PFSK-1 (cell line): ENCODE data around the gene HBS1L.

Experiments
- FOXP2 ChIP-seq: optimal IDR thresholded peaks from 2 replicates; pipeline ENCODE3; 2011; ENCODE audit warnings: borderline replicate concordance, control low read depth, inconsistent platforms; ENCODE audit not compliant: insufficient read depth; ENCODE audit errors: extremely low read length, extremely low read depth
- POLR2AphosphoS5 ChIP-seq: IDR thresholded peaks from 2 replicates; pipeline ENCODE4 v1.6.1; 2012; ENCODE audit warnings: low read depth, mild to moderate bottlenecking, control low read depth, low read length, moderate library complexity
- REST ChIP-seq, 2 experiments: IDR thresholded peaks; 2 replicates each; pipeline versions ENCODE4 v1.6.1 to v1.8.0; 2011 to 2012; ENCODE audit warnings: low read depth in 2 of 2, low read length in 2 of 2, control low read depth in 1 of 2, inconsistent platforms in 1 of 2, mild to moderate bottlenecking in 1 of 2, moderate library complexity in 1 of 2; ENCODE audit not compliant: insufficient read depth in 1 of 2
- SIN3A ChIP-seq: IDR thresholded peaks from 2 replicates; pipeline ENCODE4 v1.6.1; 2012; ENCODE audit warnings: mild to moderate bottlenecking, low read length, moderate library complexity, borderline replicate concordance; ENCODE audit not compliant: insufficient read depth
- TAF1 ChIP-seq: IDR thresholded peaks from 2 replicates; pipeline ENCODE4 v1.6.1; 2012; ENCODE audit warnings: low read length, control low read depth, borderline replicate concordance; ENCODE audit not compliant: insufficient read depth

Gene HBS1L

GRCh38 chr6:134938896-134939295 lies 115.7 kb downstream of the HBS1L start:
- TF ChIP-seq REST (IDR thresholded peaks at IDR 0.05; ENCODE audit: insufficient read depth in 1 of 2, low read depth in 2 of 2, low read length in 2 of 2), result no peak
- no peak for TF ChIP-seq POLR2AphosphoS5
- TF ChIP-seq SIN3A, result no peak
- TF ChIP-seq FOXP2, result no peak
- no peak for TF ChIP-seq TAF1

- TF ChIP-seq REST (IDR thresholded peaks at IDR 0.05; ENCODE audit: insufficient read depth in 1 of 2, low read depth in 2 of 2, low read length in 2 of 2) (no peak), FOXP2 (no peak), POLR2AphosphoS5 (no peak), TAF1 (no peak), SIN3A (no peak)
These were observed 117.2 kb downstream of the HBS1L start for GRCh38 chr6:134937426-134937825.

- TF ChIP-seq FOXP2 (no peak), TAF1 (no peak), SIN3A (no peak), POLR2AphosphoS5 (no peak), REST (IDR thresholded peaks at IDR 0.05; ENCODE audit: insufficient read depth in 1 of 2, low read depth in 2 of 2, low read length in 2 of 2) (no peak)
These were observed 117.7 kb downstream of the HBS1L start for GRCh38 chr6:134936931-134937330.

GRCh38 chr6:134936476-134936875 lies 118.1 kb downstream of the HBS1L start:
- TF ChIP-seq SIN3A (no peak), TAF1 (no peak), FOXP2 (no peak), REST (IDR thresholded peaks at IDR 0.05; ENCODE audit: insufficient read depth in 1 of 2, low read depth in 2 of 2, low read length in 2 of 2) (no peak), POLR2AphosphoS5 (no peak)

GRCh38 chr6:134934793-134935485 lies 119.7 kb downstream of the HBS1L start:
- TF ChIP-seq POLR2AphosphoS5 (no peak), REST (IDR thresholded peaks at IDR 0.05; ENCODE audit: insufficient read depth in 1 of 2, low read depth in 2 of 2, low read length in 2 of 2) (no peak), TAF1 (no peak), FOXP2 (no peak), SIN3A (no peak)
